ENCODE measurements around the gene A1BG.
"Not testable (repeated sequence)": the region's sequence is repeated elsewhere in the genome, so short reads cannot be mapped to it uniquely, and the experiment has no call there.

Gene A1BG

DNA sequence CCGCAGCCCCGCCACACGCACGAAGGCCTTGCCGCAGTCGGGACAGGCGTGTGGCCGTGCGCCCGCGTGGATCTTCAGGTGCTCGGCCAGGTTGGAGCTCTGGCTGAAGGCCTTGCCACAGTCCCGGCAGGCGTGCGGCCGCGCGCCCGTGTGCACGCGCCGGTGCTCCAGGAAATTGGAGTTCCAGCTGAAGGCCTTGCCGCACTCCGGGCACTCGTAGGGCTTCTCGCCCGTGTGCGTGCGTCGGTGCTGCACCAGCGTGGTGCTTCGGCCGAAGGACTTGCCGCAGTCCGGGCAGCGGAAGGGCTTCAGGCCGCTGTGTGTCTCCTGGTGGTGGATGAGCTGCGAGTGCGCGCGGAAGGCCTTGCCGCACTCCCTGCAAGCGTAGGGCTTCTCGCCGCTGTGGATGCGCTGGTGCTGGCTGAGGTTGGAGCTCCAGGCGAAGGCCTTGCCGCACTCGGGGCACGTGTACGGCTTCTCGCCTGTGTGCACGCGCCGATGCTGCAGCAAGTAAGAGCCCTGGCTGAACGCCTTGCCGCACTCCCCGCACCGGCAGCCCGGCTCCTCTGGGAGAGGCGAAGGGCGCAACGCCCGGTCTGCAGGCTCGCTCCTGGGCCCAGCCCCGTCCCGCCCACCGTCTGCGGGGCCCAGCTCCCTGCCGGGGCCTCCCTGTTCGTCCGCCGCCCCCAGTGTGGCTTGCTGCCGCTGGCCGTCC, 3.6 kb upstream of the A1BG start:
- DNase-seq = no peak

- peak; percentile 31 for DNase-seq
These were observed 2.8 kb upstream of the A1BG start for GRCh38 chr19:58355908-58356765.

- no peak for DNase-seq
These were observed 2.0 kb upstream of the A1BG start for GRCh38 chr19:58355215-58355796.

DNA sequence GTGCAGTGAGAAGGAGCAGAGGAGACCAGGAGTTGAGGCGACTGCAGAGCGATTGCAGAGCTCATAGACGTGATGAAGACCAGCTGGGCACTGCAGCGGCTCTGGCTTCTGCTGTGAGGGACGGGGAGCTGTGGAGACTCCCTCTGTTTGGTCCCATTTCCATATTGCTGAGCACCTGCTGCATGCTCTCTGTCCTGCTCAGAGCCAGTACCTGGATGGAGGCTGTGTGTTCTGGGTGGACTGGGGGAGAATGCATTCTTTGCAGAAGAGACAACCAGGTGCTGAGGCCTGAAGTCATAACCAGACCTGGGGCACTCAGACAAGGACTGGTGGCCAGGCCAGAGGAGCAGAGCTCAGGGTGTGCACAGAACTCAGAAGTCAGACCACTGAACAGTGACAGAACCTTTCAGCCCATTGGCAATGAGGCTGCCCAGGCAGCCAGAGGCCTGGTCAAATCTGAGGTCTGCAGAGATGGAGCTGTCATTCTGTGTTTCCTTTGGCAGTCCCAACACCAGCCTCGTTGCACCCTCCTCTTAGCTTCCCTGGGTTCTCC, 1.3 kb upstream of the A1BG start:
- no peak for DNase-seq

GRCh38 chr19:58353717-58354477, 605 bp upstream of the A1BG start:
- DNase-seq = no peak

GRCh38 chr19:58351990-58352755, 1.1 kb downstream of the A1BG start:
- no peak for DNase-seq

GRCh38 chr19:58351558-58351878, 1.8 kb downstream of the A1BG start:
- no peak for DNase-seq

DNA sequence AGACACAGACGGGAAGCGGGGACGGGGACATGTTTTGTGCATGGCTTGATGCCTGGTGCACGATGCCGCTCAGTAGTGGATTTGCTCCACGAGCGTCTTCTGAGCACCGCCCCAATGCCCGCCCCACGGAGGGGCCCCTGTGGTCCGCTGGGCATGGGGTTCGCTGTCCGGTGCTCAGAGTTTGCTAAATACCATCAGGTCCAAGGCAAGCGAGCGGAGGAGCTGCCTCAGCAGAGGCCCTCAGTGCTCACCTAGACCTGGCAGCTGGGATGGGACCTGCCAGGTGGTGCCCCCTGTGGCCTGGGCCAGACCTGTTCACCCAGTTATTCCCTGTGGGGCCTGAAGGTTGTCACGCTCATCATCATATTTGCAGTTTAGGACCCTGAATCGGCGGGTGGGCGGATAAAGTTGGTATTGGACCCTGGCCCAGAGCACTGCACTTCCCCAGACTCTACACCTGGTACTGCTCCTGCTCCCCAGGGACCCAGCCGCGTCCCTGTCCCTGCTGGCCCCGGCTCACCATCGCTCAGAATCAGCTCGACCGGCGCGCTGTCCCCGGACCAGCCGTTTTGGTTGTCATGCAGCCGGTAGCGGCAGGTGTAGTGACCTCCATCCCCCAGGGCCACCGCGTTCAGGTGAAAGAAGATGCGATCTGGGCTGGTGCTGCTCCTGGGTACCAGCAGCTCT, 2.3 kb downstream of the A1BG start:
- no peak for DNase-seq

- no peak for DNase-seq
These were observed 3.1 kb downstream of the A1BG start for GRCh38 chr19:58350001-58350861.

DNA sequence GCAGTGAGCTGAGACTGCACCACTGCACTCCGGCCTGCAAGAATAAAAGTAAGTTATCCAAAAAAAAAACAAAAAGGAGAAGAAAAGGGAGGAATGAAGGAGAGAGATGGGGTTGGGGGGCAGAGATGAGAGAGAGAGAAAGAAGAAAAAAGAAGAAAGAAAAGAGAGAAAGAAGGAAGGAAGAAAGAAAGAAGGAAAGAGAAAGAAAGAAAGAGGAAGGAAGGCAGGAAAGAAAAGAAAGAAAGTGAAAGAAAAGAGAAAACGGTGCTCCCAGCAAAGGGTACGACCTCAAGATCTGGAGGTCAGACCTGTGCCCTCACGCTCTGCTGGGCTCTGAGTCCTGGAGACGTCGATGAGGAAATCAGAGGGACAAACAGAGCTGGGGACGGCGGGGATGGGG, 3.7 kb downstream of the A1BG start:
- DNase-seq = no peak

DNA sequence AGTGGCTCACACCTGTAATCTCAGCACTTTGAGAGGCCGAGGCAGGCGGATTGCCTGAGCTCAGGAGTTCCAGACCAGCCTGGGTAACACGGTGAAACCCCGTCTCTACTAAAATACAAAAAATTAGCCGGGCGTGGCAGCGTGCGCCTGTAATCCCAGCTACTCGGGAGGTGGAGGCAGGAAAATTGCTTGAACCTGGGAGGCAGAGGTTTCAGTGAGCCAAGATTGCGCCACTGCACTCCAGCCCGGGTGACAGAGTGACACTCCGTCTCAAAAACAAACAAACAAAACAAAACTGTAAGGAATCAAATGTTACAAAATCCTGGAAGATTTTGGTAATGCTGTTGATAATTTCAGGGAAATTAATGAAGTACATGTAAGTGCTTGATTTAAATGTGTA, 5.2 kb downstream of the A1BG start:
- DNase-seq = not testable (repeated sequence)

DNA sequence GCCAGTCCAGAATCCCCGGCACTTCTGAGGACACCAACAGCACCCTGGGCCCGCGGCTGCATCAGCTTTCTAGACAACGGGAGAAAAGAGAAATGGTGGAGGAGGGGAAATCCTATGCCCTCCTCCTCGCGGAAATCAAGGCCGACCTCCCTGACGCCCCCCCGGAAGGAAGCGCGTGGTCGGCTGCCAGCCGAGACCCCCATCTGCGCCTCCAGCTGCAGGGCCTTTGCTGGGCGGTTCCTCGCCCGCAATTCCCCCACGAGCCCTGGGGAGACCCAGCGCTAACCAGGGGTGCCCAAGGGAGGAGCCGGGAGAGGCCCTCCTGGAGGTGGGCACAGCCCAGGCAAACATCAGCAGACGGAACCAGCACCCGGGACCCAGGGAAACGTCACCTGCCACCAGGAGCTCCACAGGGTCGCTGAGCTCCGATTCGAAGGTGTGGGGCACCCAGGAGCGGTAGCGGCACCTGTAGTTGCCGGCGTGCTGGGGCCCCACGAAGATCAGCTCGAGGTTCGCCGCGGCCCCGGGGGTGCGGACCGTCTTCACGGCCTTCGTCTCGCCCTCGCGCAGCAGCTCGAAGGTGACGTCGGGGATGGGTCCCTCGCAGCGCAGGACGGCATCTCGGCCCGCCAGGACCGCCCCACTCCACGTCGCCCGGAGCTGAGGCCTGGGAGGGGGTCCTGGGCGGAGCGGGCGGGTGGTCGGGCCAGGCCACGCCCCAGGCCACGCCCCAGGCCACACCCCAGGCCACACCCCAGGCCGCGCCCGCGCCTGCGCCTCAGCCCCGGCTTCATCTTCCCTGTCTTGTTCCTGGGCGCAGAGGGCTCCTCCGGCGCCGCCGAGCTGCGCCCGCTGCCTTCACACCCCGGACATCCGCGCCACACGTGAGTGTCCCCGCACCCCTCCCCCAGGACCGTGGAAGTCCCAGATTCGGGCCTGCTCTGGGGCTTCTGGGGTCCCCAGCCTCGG, 6.0 kb downstream of the A1BG start:
- peak; percentile 72 for DNase-seq

DNA sequence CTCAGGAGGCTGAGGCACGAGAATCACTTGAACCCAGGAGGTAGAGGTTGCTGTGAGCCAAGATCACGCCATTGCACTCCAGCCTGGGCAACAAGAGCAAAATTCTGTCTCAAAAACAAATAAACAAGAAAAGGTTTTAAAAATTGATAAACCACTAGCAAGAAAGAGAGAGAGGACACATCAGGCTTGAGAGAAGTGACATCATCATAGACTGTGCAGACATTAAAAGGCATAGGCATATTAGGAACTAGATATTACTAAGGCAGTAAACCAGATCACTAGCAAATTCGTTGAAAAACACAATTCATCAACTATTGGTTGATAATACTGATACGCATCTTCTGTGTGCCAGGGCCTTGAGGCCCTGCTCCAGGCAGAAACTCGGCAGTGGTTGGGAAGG, 7.7 kb downstream of the A1BG start:
- no peak for DNase-seq

GRCh38 chr19:58338825-58339558, 14.3 kb downstream of the A1BG start:
- DNase-seq = no peak

GRCh38 chr19:58338336-58338735, 15.0 kb downstream of the A1BG start:
- DNase-seq = no peak

- no peak for DNase-seq
These were observed 16.5 kb downstream of the A1BG start for GRCh38 chr19:58336820-58337219.

- DNase-seq = no peak
These were observed 17.1 kb downstream of the A1BG start for GRCh38 chr19:58336216-58336615.

GRCh38 chr19:58335630-58336029, 17.7 kb downstream of the A1BG start:
- DNase-seq = no peak
